Cortex of kidney (tissue), 1 donor: ENCODE data around the gene CELF4.

Experiments
- DNase-seq: peaks from one replicate; lab custom pipeline; 2025; lab: John Stamatoyannopoulos, UW

Gene CELF4

GRCh38 chr18:37572736-37573135 lies 7.1 kb upstream of the CELF4 start:
- no peak for DNase-seq

GRCh38 chr18:37571266-37571665 lies 5.7 kb upstream of the CELF4 start:
- no peak for DNase-seq

GRCh38 chr18:37570336-37570930 lies 4.8 kb upstream of the CELF4 start:
- DNase-seq = no peak

- no peak for DNase-seq
Measured at GRCh38 chr18:37568671-37569070, 3.1 kb upstream of the CELF4 start.

GRCh38 chr18:37567994-37568359 lies 2.4 kb upstream of the CELF4 start:
- no peak for DNase-seq

GRCh38 chr18:37567061-37567993 lies 1.7 kb upstream of the CELF4 start:
- DNase-seq = no peak

GRCh38 chr18:37566479-37567060 lies 972 bp upstream of the CELF4 start:
- DNase-seq = no peak

- no peak for DNase-seq
Measured at GRCh38 chr18:37565977-37566478, 430 bp upstream of the CELF4 start.

GRCh38 chr18:37564711-37565100 lies 892 bp downstream of the CELF4 start:
- no peak for DNase-seq

- no peak for DNase-seq
Measured at GRCh38 chr18:37563931-37564392, 1.6 kb downstream of the CELF4 start.

- DNase-seq = no peak
Measured at GRCh38 chr18:37561986-37562385, 3.6 kb downstream of the CELF4 start.

GRCh38 chr18:37560003-37560402 lies 5.6 kb downstream of the CELF4 start:
- DNase-seq = no peak

- DNase-seq = no peak
Measured at GRCh38 chr18:37559194-37559593, 6.4 kb downstream of the CELF4 start.

GRCh38 chr18:37554399-37554787 lies 11.2 kb downstream of the CELF4 start:
- no peak for DNase-seq

GRCh38 chr18:37553633-37554398 lies 11.8 kb downstream of the CELF4 start:
- no peak for DNase-seq

- no peak for DNase-seq
Measured at GRCh38 chr18:37552286-37552685, 13.3 kb downstream of the CELF4 start.

- DNase-seq = no peak
Measured at GRCh38 chr18:37551846-37552245, 13.8 kb downstream of the CELF4 start.

- DNase-seq = no peak
Measured at GRCh38 chr18:37551249-37551648, 14.3 kb downstream of the CELF4 start.

GRCh38 chr18:37550118-37550875 lies 15.3 kb downstream of the CELF4 start:
- DNase-seq = no peak

- DNase-seq = no peak
Measured at GRCh38 chr18:37548679-37549289, 16.8 kb downstream of the CELF4 start.
